Measurements from ENCODE around the gene PTPRN2.
"Not testable (repeated sequence)": the region's sequence is repeated elsewhere in the genome, so short reads cannot be mapped to it uniquely, and the experiment has no call there.

The PTPRN2 gene

GRCh38 chr7:158550394-158550700, 37.3 kb downstream of the PTPRN2 start:
- DNase-seq = no peak

- peak; percentile 82 for DNase-seq
Observed at GRCh38 chr7:158549616-158550393, 37.8 kb downstream of the PTPRN2 start.

GRCh38 chr7:158549176-158549615, 38.4 kb downstream of the PTPRN2 start:
- no peak for DNase-seq

- no peak for DNase-seq
Observed at GRCh38 chr7:158548726-158549125, 38.9 kb downstream of the PTPRN2 start.

DNA sequence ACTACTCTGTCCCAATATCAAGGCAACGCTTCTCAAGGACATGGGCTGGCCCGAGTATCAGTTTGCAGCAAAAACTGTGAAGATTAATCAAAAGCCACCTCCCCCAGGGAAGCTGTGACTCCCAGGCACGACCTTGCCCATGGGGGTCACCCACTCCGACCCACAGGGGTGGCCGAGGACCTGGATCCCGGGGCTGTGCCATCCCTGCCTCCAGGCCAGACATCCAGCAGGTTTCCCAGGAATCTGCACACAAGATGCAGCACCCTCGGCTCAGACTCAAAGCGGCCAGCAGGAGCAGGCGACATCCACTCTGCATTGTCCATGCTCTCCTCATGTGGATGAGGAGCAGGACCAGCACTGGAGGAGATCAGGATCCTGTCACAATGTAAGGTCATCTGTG, 39.8 kb downstream of the PTPRN2 start:
- no peak for DNase-seq

- DNase-seq = no peak
Observed at GRCh38 chr7:158546626-158547025, 41.0 kb downstream of the PTPRN2 start.

DNA sequence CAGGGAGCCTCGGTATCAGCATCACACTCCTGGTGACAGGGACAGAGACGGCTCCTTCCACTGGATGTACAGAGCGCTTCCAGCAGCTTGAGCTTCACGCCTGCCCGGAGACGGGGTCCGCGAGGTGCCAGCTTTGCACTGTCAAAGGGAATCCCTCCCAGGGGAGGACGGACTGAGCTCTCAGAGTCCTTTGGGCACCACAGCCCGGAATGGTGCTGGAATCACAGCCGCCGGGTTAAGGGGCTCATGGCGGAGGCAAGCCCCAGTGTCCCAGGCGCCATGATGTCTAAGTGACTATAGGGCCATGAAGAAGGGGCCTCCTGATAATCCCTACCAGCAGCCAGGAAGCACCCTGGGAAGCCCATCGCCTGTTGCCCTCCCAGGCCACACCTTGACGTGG, 41.4 kb downstream of the PTPRN2 start:
- DNase-seq = no peak

DNA sequence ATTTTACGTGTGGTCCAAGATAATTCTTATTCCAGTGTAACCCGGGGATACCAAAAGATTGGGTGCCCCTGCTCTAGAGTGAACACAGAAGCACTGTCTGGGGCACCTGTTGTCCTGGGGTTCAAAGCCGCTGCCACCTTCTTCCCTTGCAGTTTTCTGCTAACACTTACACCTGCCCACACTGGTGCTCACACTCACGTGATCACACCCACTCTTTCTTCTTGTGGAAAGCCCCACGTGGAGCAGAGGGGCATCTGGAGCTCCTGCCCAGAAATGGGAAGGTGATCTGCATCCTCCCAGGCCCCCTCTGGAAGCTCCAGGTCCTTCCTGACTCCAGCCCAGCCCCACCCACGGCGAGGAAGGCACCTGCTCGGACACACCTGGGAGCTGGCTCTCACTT, 42.9 kb downstream of the PTPRN2 start:
- no peak for DNase-seq

DNA sequence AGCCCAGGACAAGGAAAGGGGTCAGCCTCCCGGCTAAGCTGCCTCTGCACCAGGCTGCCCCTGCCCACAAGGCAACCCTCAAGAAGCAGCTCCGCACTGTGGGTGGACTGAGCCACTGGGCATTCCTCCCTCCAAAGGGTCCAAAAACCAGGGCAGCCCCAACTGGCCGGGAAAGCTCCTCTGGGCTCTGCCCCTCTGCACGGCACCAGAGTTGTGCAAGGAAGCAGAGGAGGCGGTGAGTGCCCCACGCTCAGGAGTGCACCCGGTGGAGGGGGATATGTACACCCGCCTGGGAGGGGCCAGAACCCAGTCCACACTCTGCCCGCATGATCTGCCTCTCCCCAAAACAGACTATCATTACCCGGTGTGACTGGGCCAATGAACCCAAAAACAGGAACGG, 43.8 kb downstream of the PTPRN2 start:
- no peak for DNase-seq

GRCh38 chr7:158542651-158543566, 44.7 kb downstream of the PTPRN2 start:
- DNase-seq = no peak

DNA sequence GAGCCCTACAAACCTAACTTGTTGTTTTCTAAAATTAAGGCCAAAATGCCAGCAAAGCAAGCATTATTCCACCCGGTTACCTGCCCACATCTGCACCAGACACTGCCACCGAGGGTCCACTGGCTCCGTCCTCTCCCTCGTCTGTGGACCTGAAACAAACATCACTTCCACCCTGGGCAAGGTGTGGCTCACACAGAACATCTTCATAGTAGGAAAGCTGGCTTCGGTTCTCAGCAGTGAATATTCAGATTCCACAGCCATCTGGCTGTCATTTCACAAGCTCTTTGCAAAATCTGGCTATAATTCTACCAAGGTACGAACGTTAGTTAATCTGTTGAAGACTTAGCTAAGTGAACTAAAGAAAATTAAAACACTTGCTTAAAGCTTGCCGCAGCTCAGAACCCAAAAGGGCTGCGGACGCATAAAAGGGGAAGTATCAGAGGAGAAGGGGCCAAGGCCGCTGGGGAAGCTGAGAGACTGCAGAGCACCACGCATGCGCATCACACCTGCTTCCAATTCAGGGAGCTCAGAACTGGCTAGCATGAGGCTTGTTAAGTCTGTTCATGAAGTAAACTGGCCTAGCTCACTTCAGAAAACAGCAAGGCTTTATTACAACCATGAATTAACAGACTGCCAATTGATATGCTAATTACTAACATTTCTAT, 46.1 kb downstream of the PTPRN2 start:
- DNase-seq = no peak

- DNase-seq = no peak
Observed at GRCh38 chr7:158539711-158540146, 47.9 kb downstream of the PTPRN2 start.

DNA sequence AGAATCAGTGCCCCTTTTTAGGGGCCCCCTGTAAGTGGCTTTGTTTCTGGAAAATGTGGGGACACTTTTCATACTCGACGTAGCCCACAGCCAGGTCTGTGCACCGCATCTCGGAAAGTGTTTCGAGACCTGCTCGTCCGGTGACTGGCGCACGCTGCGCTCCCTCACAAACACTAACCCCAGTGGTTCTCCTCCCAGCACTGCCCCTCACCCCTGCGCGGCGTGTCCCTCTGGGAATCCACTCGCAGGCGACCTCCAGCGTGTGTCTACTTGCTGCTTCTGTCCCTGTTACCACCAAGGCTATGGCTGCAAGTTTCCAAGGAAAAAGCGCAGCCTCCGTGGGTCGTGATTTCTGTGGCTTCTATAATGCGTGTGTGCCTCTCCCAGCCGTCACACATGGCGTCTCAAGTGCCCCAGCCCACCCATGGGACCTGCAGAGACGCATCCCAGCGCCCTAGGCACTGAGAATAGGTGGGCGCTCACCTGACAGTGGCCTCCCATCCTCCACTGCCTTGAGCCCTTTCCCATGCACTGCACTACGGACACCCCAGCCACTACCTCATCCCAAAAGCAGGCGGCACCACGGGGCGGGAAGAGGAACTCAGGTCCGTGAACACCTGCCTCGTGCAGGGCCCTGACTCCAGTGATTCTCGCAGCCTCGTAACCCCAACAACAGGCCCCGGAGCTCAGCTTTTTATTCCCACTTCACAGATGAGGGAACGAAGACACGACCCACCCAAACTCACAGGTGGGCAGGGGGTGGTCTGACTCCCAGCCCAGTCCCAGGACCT, 49.3 kb downstream of the PTPRN2 start:
- DNase-seq = no peak

DNA sequence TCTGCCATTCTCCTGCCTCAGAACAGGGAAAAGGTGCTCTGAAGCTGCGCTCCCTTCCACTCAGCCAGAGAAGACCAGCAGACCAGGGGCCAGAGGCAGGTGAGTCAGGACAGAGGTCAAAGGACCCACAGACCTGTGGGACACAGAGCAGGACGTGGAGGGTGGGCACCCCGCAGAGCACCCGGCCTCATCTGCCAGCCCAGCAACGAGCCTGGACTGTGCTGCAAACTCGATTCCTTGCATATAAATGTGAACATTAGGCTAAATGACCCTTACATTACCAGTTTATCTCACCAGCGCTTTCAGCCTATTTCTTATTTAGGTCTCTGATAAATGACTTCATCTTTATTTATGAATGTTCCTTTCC, 50.1 kb downstream of the PTPRN2 start:
- DNase-seq = no peak

- no peak for DNase-seq
Observed at GRCh38 chr7:158536871-158537515, 50.6 kb downstream of the PTPRN2 start.

- DNase-seq = no peak
Observed at GRCh38 chr7:158535079-158535478, 52.5 kb downstream of the PTPRN2 start.

DNA sequence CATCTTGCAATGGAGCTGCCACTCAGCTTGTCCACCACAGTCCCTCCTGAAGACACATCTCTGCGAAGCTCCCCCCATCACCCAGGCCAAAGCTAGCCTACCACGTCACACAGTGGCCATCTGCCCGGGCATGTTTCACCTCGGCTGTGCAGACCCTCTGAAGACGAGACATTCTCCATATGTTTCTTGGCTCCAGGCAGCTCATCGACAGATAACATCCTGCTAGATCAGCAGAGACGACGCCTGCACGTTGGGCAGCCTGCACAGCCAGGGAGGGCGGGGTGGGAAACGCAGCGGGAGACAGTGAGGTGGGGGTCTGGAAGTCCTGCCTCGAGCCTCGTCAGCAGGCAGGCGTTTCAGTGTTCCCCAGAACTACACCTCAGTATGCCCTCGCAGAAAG, 53.0 kb downstream of the PTPRN2 start:
- no peak for DNase-seq

DNA sequence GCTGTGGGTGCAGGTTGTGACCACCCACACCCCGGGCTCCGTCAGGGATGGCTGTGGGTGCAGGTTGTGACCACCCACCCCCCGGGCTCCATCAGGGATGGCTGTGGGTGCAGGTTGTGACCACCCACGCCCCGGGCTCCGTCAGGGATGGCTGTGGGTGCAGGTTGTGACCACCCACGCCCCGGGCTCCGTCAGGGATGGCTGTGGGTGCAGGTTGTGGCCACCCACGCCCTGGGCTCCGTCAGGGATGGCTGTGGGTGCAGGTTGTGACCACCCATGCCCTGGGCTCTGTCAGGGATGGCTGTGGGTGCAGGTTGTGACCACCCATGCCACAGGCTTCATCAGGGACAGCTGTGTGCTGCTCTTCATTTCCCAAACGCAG, 53.5 kb downstream of the PTPRN2 start:
- DNase-seq = not testable (repeated sequence)

- no peak for DNase-seq
Observed at GRCh38 chr7:158533386-158534133, 54.1 kb downstream of the PTPRN2 start.

GRCh38 chr7:158532093-158532627, 55.5 kb downstream of the PTPRN2 start:
- DNase-seq = no peak

- no peak for DNase-seq
Observed at GRCh38 chr7:158531661-158532060, 56.0 kb downstream of the PTPRN2 start.
